IMR-90 (cell line): Measurements from ENCODE around the gene MFN2.

Source experiments
- POLR2A ChIP-seq: IDR thresholded peaks from 2 replicates; pipeline ENCODE4 v1.6.1; 2012; ENCODE audit warnings: mild to moderate bottlenecking, low read depth, low read length
- SMC3 ChIP-seq: fragments of 150-350 bp; IDR thresholded peaks from 2 replicates; pipeline ENCODE4 v1.6.1; 2016; ENCODE audit warnings: low read depth, mild to moderate bottlenecking, antibody characterized with exemption, low read length, moderate library complexity
- TF ChIP-seq, protein P1 (sequence below): conservative IDR thresholded peaks from 2 replicates; pipeline ENCODE4 v1.5.1; 2012; ENCODE audit warnings: mild to moderate bottlenecking, low read depth, low read length, improper control_type of control experiment
- TF ChIP-seq, protein P2 (sequence below): fragments of 150-350 bp; IDR thresholded peaks from 2 replicates; pipeline ENCODE4 v1.6.1; 2017; ENCODE audit warnings: mild to moderate bottlenecking, antibody characterized with exemption, low read length, low read depth

DNA sequence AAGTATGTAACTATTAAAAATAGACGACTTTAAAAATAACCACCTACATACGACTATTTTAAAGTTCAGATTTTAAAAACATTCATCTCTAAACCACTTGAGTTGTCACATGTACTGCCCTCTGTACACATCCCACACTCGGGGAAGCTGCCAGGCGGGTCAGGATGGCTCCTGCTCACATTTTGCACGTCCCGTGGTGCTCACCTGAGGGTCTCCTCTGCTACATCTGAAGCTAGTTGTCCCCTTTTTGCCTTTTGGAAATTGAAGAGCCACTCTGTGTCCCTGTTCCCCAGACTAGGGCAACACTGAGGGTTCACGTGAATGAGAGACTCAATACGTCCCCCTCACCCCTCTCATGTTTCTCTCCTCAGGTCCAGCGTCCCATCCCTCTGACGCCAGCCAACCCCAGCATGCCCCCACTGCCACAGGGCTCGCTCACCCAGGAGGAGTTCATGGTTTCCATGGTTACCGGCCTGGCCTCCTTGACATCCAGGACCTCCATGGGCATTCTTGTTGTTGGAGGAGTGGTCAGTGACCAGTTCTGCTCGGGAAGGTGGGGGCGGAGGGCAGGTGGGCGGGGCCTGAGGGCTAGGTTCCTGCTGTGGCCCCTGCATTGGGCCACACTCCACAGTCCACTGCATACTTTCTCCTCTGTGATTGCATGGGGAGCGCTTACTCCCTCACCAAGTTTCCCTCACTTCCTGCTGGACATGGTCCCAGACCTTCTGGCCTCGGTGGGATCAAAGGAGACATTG is 26.1 kb downstream of the MFN2 start:
- TF ChIP-seq, protein P1, sequence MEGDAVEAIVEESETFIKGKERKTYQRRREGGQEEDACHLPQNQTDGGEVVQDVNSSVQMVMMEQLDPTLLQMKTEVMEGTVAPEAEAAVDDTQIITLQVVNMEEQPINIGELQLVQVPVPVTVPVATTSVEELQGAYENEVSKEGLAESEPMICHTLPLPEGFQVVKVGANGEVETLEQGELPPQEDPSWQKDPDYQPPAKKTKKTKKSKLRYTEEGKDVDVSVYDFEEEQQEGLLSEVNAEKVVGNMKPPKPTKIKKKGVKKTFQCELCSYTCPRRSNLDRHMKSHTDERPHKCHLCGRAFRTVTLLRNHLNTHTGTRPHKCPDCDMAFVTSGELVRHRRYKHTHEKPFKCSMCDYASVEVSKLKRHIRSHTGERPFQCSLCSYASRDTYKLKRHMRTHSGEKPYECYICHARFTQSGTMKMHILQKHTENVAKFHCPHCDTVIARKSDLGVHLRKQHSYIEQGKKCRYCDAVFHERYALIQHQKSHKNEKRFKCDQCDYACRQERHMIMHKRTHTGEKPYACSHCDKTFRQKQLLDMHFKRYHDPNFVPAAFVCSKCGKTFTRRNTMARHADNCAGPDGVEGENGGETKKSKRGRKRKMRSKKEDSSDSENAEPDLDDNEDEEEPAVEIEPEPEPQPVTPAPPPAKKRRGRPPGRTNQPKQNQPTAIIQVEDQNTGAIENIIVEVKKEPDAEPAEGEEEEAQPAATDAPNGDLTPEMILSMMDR, result no peak
- TF ChIP-seq POLR2A, result no peak
- TF ChIP-seq, protein P2, sequence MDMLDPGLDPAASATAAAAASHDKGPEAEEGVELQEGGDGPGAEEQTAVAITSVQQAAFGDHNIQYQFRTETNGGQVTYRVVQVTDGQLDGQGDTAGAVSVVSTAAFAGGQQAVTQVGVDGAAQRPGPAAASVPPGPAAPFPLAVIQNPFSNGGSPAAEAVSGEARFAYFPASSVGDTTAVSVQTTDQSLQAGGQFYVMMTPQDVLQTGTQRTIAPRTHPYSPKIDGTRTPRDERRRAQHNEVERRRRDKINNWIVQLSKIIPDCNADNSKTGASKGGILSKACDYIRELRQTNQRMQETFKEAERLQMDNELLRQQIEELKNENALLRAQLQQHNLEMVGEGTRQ, result no peak
- TF ChIP-seq SMC3, result no peak
